ENCODE data around the gene CMC2.

Gene CMC2

GRCh38 chr16:81001330-81001729, 5.4 kb downstream of the CMC2 start:
- no peak for DNase-seq

- DNase-seq, result no peak
Measured at GRCh38 chr16:81000873-81001272, 5.8 kb downstream of the CMC2 start.

DNA sequence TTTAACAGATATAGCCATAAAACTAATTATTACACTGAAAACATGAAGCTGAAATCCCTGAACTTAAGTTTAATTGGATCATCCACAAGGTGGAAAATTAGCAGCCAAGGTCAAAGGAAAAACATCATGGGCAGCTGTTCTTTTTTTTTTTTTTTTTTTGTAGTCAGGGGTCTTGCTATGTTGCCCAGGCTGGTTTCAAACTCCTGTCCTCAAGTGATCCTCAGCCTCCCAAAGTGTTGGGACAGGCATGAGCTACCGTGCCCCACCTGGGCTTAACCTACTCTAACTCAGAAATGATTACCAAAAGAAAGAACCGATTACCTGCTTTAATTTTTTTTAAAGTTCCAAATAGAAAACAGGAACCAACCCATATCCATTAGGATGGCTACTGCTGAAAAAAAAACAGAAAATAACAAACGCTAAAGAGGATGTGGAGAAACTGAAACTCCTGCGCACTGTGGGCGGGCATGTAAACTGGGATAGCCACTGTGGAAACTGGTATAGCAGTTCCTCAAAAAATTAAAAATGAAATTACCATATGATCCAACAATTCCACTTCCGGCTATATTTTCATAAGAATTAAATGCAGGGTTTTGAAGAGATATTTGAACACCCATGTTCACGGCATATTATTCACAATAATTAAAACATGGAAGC, 8.6 kb downstream of the CMC2 start:
- no peak for DNase-seq

DNA sequence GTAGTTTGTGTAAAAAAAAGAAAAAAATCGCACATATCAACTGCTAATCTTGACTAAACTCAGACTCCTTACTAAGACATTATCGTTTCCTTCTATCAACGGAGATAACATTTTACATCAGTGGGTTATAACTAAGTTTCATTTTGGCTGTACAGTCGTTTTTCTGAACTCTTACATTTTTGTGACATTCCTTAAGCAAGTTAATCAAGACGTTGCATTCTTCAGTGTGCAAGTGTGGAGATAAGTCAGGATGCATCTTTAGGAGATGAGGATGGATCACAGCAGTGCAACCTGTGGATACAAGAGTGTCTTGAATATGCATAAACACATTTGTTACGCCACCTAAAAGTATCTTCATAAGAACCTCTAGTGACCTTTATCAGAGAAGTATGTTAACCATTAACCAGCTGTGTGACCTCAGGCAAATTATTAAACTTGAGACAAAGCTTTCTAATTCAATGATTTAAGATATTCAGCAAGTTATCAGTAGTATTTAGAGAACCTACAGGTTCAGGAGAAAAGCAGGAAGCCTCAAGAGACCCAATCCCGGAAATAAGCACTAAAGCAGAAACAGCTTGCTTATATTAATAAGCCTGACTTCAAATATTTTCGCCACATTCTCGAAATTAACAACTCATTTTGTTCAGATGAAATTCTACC, 9.4 kb downstream of the CMC2 start:
- DNase-seq, result no peak

DNA sequence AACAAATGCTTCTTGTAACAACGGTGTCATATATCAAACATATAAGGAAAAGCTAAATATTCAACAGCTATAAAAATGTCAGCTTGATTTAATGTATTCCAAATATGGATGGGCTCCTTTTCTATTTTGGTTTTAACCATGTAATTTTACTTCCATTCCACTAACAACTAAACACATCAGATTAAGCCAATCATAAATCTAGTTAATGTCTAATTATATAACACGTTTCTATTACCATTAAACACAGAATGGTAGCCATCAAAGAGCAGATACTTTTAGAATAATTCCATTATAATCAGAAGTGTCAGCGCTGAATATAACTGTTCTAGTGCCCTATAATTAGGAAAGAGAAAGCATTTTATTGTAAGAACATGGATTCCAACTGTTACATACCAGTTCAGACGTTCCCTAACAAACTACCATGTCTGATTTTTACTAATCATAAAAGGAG, 10.0 kb downstream of the CMC2 start:
- DNase-seq, result no peak

DNA sequence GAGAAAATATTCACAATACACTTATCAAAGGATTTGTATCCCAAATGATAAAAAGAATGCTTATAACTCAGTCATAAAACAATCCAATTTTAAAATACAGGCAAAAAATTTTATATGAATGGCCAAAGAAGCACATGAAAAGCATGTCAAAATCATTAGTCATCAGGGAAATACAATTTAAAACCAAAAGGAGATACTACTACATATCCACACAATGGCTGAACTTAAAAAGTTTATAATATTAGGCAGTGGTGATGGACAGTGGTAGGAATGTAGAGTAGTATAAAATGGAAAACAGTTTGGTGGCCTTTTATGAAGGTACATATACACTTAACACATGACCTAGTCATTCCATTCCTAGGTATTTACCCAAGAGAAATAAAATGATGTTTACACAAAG, 12.2 kb downstream of the CMC2 start:
- no peak for DNase-seq

DNA sequence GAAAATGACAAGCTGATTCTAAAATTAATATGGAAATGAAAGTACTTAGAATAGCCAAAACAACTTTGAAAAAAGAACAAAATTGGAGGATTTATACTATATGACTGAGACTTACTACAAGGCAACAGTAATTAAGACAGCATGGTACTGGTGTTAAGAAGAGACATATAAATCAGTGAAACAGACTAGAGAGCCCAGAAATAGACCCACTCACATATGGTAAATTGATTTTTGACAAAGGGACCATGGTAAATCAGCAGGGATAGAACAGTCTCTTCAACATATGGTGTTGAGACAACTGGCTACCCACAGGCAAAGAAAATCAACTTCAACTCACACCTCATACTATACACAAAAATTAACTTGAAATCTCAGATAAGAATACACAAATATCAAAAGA, 12.9 kb downstream of the CMC2 start:
- DNase-seq, result no peak

GRCh38 chr16:80993307-80993706, 13.4 kb downstream of the CMC2 start:
- DNase-seq, result no peak

DNA sequence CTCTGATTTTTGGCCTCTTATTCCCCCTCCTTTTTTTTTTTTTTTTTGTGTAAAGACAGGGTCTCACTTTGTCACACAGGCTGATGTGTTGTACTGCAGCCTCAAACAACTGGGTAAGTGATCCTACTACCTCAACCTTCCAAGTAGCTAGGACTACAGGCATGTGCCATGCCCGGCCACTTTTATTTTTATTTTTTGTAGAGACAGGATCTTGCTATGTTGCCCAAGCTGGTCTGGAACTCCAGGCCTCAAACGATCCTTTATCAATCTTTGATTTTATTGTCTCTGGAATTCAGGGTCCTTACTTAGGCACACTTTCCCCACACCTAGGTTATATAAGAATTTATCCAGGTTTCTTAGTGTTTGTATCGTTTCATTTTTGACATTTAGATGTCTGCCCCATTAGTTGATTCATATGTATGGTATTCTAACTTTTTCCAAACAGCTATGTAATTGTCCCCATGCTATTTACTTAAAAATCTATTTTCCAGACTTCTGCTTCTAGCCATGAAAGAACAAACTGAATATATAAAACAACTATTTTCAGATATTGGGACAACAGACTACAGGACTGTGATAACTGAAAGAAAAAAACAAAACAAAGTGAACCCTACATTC, 13.9 kb downstream of the CMC2 start:
- no peak for DNase-seq

DNA sequence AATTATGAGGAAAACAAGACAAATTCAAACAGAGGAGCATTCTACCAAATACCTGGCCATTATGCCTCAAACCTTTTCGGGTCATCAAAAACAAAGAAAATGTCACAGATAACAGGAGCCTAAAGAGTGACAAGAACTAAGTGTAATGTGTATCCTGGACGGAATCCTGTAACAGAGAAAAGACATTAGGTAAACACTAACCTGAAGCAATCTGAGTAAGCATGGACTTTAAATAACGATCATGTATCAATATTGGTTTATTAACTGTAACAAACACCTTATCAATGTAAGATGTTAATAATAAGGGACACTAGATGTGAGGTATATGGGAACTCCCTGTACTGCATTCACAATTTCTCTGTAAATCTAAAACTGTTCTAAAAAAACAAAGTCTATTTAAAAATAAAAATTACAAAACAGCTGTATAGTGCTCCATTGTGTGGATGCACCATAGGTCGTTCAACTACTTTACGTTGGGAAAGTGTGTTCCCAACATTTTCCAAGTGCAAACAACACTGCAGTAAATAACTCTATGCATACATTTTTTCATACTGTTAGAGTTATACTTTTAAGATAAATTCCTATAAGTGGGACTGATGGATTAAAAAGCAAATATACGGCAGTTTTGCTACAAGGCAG, 14.8 kb downstream of the CMC2 start:
- no peak for DNase-seq

- no peak for DNase-seq
Measured at GRCh38 chr16:80990978-80991377, 15.7 kb downstream of the CMC2 start.

DNA sequence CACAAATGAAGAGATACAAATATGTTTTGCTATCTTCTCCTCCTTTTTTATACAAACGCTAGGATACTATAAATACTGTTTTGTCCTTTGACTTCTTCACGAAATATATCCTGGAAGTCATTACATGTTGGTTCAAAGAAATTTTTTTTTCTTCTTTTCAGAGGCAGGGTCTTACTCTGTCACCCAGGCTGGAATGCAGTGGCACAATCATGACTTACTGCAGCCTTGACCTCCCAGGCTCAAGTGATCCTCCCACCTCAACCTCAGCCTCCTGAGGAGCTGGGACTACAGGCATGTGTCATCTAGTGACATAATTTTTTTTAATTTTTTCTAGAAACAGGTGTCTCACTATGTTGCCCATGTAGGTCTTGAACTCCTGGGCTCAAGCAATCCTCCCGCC, 16.1 kb downstream of the CMC2 start:
- no peak for DNase-seq

GRCh38 chr16:80989801-80990200, 16.9 kb downstream of the CMC2 start:
- no peak for DNase-seq

DNA sequence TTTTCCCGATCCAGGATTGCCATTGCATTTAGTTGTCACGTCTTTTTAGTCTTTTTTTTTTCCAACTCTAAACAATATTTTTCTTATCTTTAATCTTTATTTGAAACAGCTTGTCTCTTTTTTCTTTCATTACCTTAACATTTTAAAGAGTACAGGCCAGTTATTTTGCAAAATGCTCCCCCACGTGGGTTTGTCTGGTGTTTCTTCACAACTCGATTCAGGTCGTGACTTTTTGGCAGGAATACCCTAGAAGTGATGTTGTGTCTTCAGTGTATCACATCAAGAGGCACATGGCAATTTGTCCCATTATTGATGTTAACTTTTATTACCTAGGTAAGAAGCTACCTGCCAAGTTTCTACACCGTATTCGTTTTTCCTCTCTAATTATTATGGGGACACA, 17.9 kb downstream of the CMC2 start:
- no peak for DNase-seq

GRCh38 chr16:80986557-80986956, 20.1 kb downstream of the CMC2 start:
- no peak for DNase-seq

DNA sequence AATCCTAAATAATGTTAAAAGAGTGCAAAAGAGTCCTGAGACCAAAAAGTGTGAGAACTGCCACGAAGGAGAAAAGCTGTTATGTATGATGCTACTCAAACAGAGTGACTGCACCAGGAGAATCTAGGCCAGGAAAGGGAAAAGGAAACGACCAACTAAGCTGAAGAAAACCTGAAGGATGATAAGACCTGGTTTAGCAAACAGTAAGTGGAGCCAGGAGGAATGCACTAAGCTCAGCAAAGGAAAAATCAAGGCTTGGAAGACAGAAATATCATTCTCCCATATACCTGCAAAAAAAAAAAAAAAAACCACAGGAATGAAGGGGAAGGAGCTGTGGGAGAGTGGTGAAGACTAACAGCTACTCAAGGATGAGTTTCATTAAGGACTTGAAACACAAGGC, 21.1 kb downstream of the CMC2 start:
- no peak for DNase-seq

GRCh38 chr16:80984124-80984892, 22.4 kb downstream of the CMC2 start:
- DNase-seq, result no peak

DNA sequence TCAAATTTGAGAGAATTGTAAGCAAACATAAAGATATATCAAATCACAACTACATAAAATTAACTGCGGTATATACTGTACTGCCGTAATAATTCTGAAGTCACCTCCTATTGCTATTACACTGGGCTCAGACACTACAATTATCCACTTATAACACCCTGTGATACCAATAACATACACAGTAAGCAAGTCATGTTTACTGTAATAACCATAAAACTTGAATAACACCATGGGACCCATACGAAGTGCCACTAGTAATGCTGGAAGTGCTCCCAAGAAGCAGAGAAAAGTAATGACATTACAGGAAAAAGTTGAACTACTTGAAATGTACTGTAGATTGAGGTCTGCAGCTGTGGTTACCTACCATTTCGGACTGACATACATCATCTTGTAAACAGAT, 24.0 kb downstream of the CMC2 start:
- DNase-seq, result no peak

- no peak for DNase-seq
Measured at GRCh38 chr16:80981103-80981502, 25.6 kb downstream of the CMC2 start.

- no peak for DNase-seq
Measured at GRCh38 chr16:80976946-80977345, 29.7 kb downstream of the CMC2 start.

- DNase-seq, result no peak
Measured at GRCh38 chr16:80974649-80975376, 31.9 kb downstream of the CMC2 start.

DNA sequence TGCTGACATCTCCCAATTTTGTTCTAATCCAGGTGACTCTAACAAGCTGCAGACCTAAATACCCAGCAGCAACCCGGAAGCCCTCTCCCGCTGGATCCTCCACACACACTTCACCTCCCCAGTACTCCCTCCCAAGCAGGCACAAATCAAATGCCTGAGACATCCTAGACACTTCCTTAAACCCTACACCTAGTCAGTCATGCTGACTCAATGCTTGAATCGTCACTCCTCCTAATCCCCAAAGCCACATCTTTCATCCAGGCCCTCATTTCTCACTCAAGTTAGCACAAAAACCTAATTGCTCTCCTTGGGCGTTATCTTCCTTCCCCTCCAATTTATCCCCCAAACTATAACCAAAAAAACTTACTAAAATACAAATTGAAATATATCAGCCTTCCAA, 32.7 kb downstream of the CMC2 start:
- no peak for DNase-seq

- DNase-seq, result no peak
Measured at GRCh38 chr16:80972611-80973010, 34.1 kb downstream of the CMC2 start.

Data from stimulated activated CD4-positive, alpha-beta T cell treated with anti-CD3 and anti-CD28 coated beads, Interleukin-12 subunit alpha, Interleukin-12 subunit beta, amount 100 ng/mL, for 4 hours (primary cell).